GM10266 (cell line): Measurements from ENCODE around the gene TPM3.

Source experiments
- DNase-seq: peaks from one replicate; pipeline ENCODE4 v3.0.0; 2012; ENCODE audit errors: extremely low spot score
- TF ChIP-seq, protein P1 (sequence below): IDR thresholded peaks from 2 replicates; pipeline ENCODE4 v1.5.1; 2012; ENCODE audit warnings: mild to moderate bottlenecking, low read depth; ENCODE audit not compliant: control insufficient read depth, insufficient read depth; ENCODE audit errors: missing control alignments

The TPM3 gene

GRCh38 chr1:154225370-154225769 lies 33.5 kb upstream of the TPM3 start:
- TF ChIP-seq, protein P1, sequence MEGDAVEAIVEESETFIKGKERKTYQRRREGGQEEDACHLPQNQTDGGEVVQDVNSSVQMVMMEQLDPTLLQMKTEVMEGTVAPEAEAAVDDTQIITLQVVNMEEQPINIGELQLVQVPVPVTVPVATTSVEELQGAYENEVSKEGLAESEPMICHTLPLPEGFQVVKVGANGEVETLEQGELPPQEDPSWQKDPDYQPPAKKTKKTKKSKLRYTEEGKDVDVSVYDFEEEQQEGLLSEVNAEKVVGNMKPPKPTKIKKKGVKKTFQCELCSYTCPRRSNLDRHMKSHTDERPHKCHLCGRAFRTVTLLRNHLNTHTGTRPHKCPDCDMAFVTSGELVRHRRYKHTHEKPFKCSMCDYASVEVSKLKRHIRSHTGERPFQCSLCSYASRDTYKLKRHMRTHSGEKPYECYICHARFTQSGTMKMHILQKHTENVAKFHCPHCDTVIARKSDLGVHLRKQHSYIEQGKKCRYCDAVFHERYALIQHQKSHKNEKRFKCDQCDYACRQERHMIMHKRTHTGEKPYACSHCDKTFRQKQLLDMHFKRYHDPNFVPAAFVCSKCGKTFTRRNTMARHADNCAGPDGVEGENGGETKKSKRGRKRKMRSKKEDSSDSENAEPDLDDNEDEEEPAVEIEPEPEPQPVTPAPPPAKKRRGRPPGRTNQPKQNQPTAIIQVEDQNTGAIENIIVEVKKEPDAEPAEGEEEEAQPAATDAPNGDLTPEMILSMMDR = no peak
- no peak for DNase-seq

- TF ChIP-seq, protein P1 = no peak
- no peak for DNase-seq
Measured at GRCh38 chr1:154223621-154224020, 31.7 kb upstream of the TPM3 start.

GRCh38 chr1:154222918-154223317 lies 31.0 kb upstream of the TPM3 start:
- TF ChIP-seq, protein P1 = no peak
- DNase-seq = no peak

- TF ChIP-seq, protein P1 = no peak
- no peak for DNase-seq
Measured at GRCh38 chr1:154222518-154222917, 30.6 kb upstream of the TPM3 start.

DNA sequence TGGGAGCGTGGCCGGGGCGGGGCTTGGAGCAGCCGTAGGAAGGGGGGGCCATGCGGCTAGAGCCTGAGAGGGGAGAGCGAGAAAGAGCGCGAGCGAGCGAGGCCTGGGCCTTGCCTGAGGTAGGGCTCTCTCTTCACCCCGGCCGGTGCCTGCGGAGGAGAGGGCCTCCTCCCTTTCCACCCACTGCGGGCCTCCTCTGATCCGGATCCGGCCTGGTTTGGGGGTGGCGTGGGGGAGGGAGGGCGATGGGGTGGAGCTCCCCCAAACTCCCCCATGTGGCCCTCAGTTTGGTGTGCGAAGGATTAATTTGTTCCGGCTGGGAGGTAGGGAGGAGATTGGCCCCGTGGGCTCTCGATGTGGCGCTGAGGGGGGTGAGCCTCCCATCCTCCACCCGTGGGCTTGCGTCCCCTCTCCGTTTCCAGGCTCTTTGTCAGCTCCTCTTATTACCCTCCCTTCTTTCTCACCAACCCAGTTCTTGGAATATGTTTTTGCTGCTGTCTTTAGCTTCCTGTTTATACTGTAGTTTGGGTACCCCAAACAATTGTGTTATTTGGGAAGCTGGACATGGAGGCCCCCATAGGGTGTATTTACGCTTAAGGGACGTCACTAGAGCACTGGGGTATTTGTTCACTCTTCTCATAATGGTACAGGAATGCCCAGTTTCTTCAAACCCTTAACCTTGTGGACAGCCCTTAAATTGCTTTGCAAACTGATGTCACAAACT lies 29.5 kb upstream of the TPM3 start:
- DNase-seq = peak; percentile 61
- TF ChIP-seq, protein P1 = no peak

GRCh38 chr1:154220970-154221277 lies 29.0 kb upstream of the TPM3 start:
- TF ChIP-seq, protein P1 = no peak
- no peak for DNase-seq

DNA sequence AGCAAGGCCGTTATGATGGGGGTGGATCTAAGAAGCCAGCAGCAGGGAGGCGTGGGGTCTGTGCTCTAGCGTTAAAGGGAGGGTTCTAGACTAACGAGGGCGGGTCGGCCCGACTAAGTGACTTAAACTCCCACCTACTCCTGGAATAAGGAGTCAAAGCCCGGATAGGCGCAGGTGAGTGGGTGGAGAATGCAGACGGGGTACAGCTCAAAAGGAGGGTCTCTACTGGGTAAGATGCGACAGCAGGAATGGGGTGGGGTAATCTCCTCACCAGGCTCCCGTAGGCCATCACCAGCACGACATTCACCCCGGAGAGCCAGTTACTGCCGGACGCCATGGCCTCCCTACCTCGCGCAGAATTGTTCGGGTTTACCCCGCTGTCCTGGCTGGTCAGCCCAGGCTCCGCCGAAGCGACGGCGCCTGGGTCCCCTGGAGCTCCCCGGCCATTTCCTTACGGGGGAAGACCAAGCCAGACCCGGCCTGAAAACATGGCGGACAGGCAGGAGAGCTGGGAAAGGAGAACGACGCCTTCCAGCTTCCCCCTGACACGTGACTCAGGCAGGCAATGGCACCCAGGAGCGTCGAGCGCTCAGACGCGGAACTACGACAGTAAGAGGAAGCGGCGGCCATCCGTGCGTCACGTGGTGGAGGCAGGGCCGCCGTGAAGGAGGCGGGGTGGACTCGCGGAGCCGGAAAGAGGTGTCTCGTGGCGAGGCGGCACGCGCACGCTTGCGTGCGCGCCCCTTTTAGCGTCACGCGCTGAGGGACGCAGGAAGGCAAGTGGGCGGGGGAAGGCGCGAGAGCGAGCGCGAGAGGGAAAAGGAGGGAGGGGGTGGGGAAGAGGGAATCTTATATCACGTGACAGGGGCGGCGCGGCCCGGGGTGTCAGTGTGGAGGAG lies 28.4 kb upstream of the TPM3 start, which contains the start of gene UBAP2L:
Gene UBAP2L (plus strand): TSS at position 885 of the 899 bp plus-strand sequence. CDS start 4,169 bp downstream, outside the sequence.
- TF ChIP-seq, protein P1 = no peak
- DNase-seq = peak; percentile 94
